Measurements from ENCODE around the gene CAPRIN1.
A peak's percentile ranks its signal among the peaks of the same experiment; 100 is the strongest.

The CAPRIN1 gene

GRCh38 chr11:34040571-34040970 lies 11.0 kb upstream of the CAPRIN1 start:
- DNase-seq: no peak
- no peak overlapping the region for H3K27ac ChIP-seq
- TF ChIP-seq CTCF (IDR thresholded peaks at IDR 0.05): no peak
- H3K9me3 ChIP-seq: no peaks in the 10 kb centered on the region
- H3K4me1 ChIP-seq: no peaks in the 10 kb centered on the region
- H3K36me3 ChIP-seq: no peaks in the 10 kb centered on the region
- H3K27me3 ChIP-seq: no peaks in the 10 kb centered on the region
- no peak overlapping the region for H3K4me3 ChIP-seq
- intact Hi-C loops (cut with DNase I; ENCODE audit: low total_unique reads): no loop called here

GRCh38 chr11:34044664-34045485 lies 6.7 kb upstream of the CAPRIN1 start:
- TF ChIP-seq CTCF (IDR thresholded peaks at IDR 0.05): no peak
- no peaks in the 10 kb centered on the region for H3K9me3 ChIP-seq
- intact Hi-C loops (cut with DNase I; ENCODE audit: low total_unique reads): no loop called here
- H3K4me1 ChIP-seq: no peaks in the 10 kb centered on the region
- no peaks in the 10 kb centered on the region for H3K36me3 ChIP-seq
- peak in 1 of 2 donors; percentile 24 for DNase-seq
- no peaks in the 10 kb centered on the region for H3K27me3 ChIP-seq
- no peak overlapping the region for H3K4me3 ChIP-seq
- H3K27ac ChIP-seq: no peak overlapping the region

- DNase-seq: no peak
- intact Hi-C loops (cut with DNase I; ENCODE audit: low total_unique reads): no loop called here
- TF ChIP-seq CTCF (IDR thresholded peaks at IDR 0.05): no peak
- Histone ChIP-seq H3K27me3 (no peaks in the 10 kb centered on the region), H3K36me3 (no peaks in the 10 kb centered on the region), H3K9me3 (no peaks in the 10 kb centered on the region), H3K4me1 (peaks cover 4 to 18% (median 12%) of the 10 kb centered on the region in 4 donors), H3K27ac (no peak overlapping the region), H3K4me3 (no peak overlapping the region)
These were observed 2.5 kb upstream of the CAPRIN1 start for GRCh38 chr11:34049028-34049427.

GRCh38 chr11:34050581-34051348 lies 766 bp upstream of the CAPRIN1 start:
- intact Hi-C loops (cut with DNase I; ENCODE audit: low total_unique reads): loop anchor here (5.0 to 10.0 kb wide), 2 partner anchors 57 to 304 kb away; partner anchors contain the start of genes ABTB2 and NAT10
- Histone ChIP-seq H3K4me1 (peaks cover 4 to 35% (median 28%) of the 10 kb centered on the region in 4 donors), H3K27me3 (no peaks in the 10 kb centered on the region), H3K27ac (peak overlapping the region; percentile 97 to 98), H3K36me3 (peaks cover 0 to 8% (median 7%) of the 10 kb centered on the region in 3 donors), H3K4me3 (peak overlapping the region; percentile 94 to 98), H3K9me3 (no peaks in the 10 kb centered on the region)
- TF ChIP-seq CTCF (IDR thresholded peaks at IDR 0.05): no peak
- DNase-seq: no peak

GRCh38 chr11:34052036-34052607 lies 591 bp downstream of the CAPRIN1 start:
- peaks cover 4 to 49% (median 34%) of the 10 kb centered on the region in 4 donors for H3K4me1 ChIP-seq
- DNase-seq: peak; percentile 85 to 94
- peak overlapping the region; percentile 94 to 98 for H3K4me3 ChIP-seq
- intact Hi-C loops (cut with DNase I; ENCODE audit: low total_unique reads): loop anchor here (5.0 to 10.0 kb wide), 2 partner anchors 55 to 303 kb away; partner anchors contain the start of genes ABTB2 and NAT10
- TF ChIP-seq CTCF (IDR thresholded peaks at IDR 0.05): no peak
- no peaks in the 10 kb centered on the region for H3K9me3 ChIP-seq
- peaks cover 0 to 8% (median 7%) of the 10 kb centered on the region in 3 donors for H3K36me3 ChIP-seq
- no peaks in the 10 kb centered on the region for H3K27me3 ChIP-seq
- peak overlapping the region; percentile 97 to 98 for H3K27ac ChIP-seq

Measured in tibial artery (tissue), 4 donors.